ENCODE measurements around the gene PON2. TPM values are rescaled to one million over a fixed set of nuclear protein-coding genes. Genes with fewer than 3 reads are reported as not detected.

PON2 gene
- total RNA-seq, 2 experiments from 2014 or later, result 5.4 to 6.7 TPM

GRCh38 chr7:95407751-95408150 is 27.1 kb downstream of the PON2 start:
- no peak for DNase-seq
- H3K27me3 Mint-ChIP-seq, result no peaks in the 10 kb centered on the region
- no peak for TF ChIP-seq CTCF (IDR thresholded peaks at IDR 0.05)
- Histone ChIP-seq H3K9me3 (ENCODE audit: control insufficient read depth in 1 of 2, insufficient read depth in 1 of 2, low read length in 2 of 2) (no peaks in the 10 kb centered on the region), H3K27ac (ENCODE audit: low read depth in 1 of 2, low read length in 2 of 2) (no peak overlapping the region), H3K4me1 (ENCODE audit: insufficient read depth, low read length) (no peaks in the 10 kb centered on the region), H3K4me3 (ENCODE audit: low read length) (no peak overlapping the region), H3K27me3 (ENCODE audit: control insufficient read depth in 1 of 2, insufficient read depth in 2 of 2, low read length in 2 of 2) (no peaks in the 10 kb centered on the region), H3K36me3 (ENCODE audit: insufficient read depth, low read length) (no peaks in the 10 kb centered on the region)
- H3K4me1 Mint-ChIP-seq (ENCODE audit: low read depth), result no peaks in the 10 kb centered on the region
- intact Hi-C loops (cut with DNase I, micrococcal nuclease), result no loop called here
- ATAC-seq (ENCODE audit: poor library complexity), result no peak
- H3K27ac Mint-ChIP-seq, result no peak overlapping the region
- no peaks in the 10 kb centered on the region for H3K36me3 Mint-ChIP-seq (ENCODE audit: low read depth)
- H3K9me3 Mint-ChIP-seq, result no peaks in the 10 kb centered on the region
- no peak overlapping the region for H3K4me3 Mint-ChIP-seq
- CTCF ChIA-PET, result no interaction called here
- POLR2A ChIA-PET, result no interaction called here

GRCh38 chr7:95405800-95406199 is 29.0 kb downstream of the PON2 start:
- Histone ChIP-seq H3K27me3 (ENCODE audit: control insufficient read depth in 1 of 2, insufficient read depth in 2 of 2, low read length in 2 of 2) (no peaks in the 10 kb centered on the region), H3K27ac (ENCODE audit: low read depth in 1 of 2, low read length in 2 of 2) (no peak overlapping the region), H3K4me3 (ENCODE audit: low read length) (no peak overlapping the region), H3K9me3 (ENCODE audit: control insufficient read depth in 1 of 2, insufficient read depth in 1 of 2, low read length in 2 of 2) (no peaks in the 10 kb centered on the region), H3K4me1 (ENCODE audit: insufficient read depth, low read length) (no peaks in the 10 kb centered on the region), H3K36me3 (ENCODE audit: insufficient read depth, low read length) (no peaks in the 10 kb centered on the region)
- TF ChIP-seq CTCF (IDR thresholded peaks at IDR 0.05), result no peak
- ChIA-PET POLR2A (no interaction called here), CTCF (no interaction called here)
- Mint-ChIP-seq H3K27me3 (no peaks in the 10 kb centered on the region), H3K9me3 (no peaks in the 10 kb centered on the region), H3K36me3 (ENCODE audit: low read depth) (no peaks in the 10 kb centered on the region), H3K4me1 (ENCODE audit: low read depth) (no peaks in the 10 kb centered on the region), H3K4me3 (no peak overlapping the region), H3K27ac (no peak overlapping the region)
- no peak for DNase-seq
- no peak for ATAC-seq (ENCODE audit: poor library complexity)
- intact Hi-C loops (cut with DNase I, micrococcal nuclease), result no loop called here

- H3K27me3 ChIP-seq (ENCODE audit: control insufficient read depth in 1 of 2, insufficient read depth in 2 of 2, low read length in 2 of 2), result no peaks in the 10 kb centered on the region
- H3K4me3 Mint-ChIP-seq, result no peak overlapping the region
- POLR2A ChIA-PET, result no interaction called here
Observed at GRCh38 chr7:95405208-95405607, 29.6 kb downstream of the PON2 start.

More at GRCh38 chr7:95405208-95405607, 29.6 kb downstream of the PON2 start:
- no peak for TF ChIP-seq CTCF (IDR thresholded peaks at IDR 0.05)
- DNase-seq (no peak), ATAC-seq (ENCODE audit: poor library complexity) (no peak)
- H3K4me1 ChIP-seq (ENCODE audit: insufficient read depth, low read length), result no peaks in the 10 kb centered on the region
- CTCF ChIA-PET, result no interaction called here
- Mint-ChIP-seq H3K4me1 (ENCODE audit: low read depth) (no peaks in the 10 kb centered on the region), H3K27ac (no peak overlapping the region), H3K27me3 (no peaks in the 10 kb centered on the region), H3K36me3 (ENCODE audit: low read depth) (no peaks in the 10 kb centered on the region), H3K9me3 (no peaks in the 10 kb centered on the region)
- H3K36me3 ChIP-seq (ENCODE audit: insufficient read depth, low read length), result no peaks in the 10 kb centered on the region
- no peak overlapping the region for H3K4me3 ChIP-seq (ENCODE audit: low read length)
- intact Hi-C loops (cut with DNase I, micrococcal nuclease), result no loop called here
- no peak overlapping the region for H3K27ac ChIP-seq (ENCODE audit: low read depth in 1 of 2, low read length in 2 of 2)
- no peaks in the 10 kb centered on the region for H3K9me3 ChIP-seq (ENCODE audit: control insufficient read depth in 1 of 2, insufficient read depth in 1 of 2, low read length in 2 of 2)

All from CD4-positive, alpha-beta T cell (primary cell).